Measurements from ENCODE around the gene TRIM26. TPM values are rescaled to one million over a fixed set of nuclear protein-coding genes. Genes with fewer than 3 reads are reported as not detected.
"Not testable (repeated sequence)": the region's sequence is repeated elsewhere in the genome, so short reads cannot be mapped to it uniquely, and the experiment has no call there.

TRIM26 gene
- polyA plus RNA-seq, 4 donors, result 35.7 to 43.8 (median 42.2) TPM

GRCh38 chr6:30155520-30156261, 57.5 kb downstream of the TRIM26 start:
- no peak for DNase-seq (ENCODE audit: low read depth in 4 of 4, low spot score in 3 of 4)

GRCh38 chr6:30154709-30155519, 58.3 kb downstream of the TRIM26 start:
- DNase-seq (ENCODE audit: low read depth in 4 of 4, low spot score in 3 of 4), result no peak

- DNase-seq (ENCODE audit: low read depth in 4 of 4, low spot score in 3 of 4), result no peak
Observed at GRCh38 chr6:30154061-30154460, 59.1 kb downstream of the TRIM26 start.

GRCh38 chr6:30152910-30153610, 60.1 kb downstream of the TRIM26 start:
- no peak for DNase-seq (ENCODE audit: low read depth in 4 of 4, low spot score in 3 of 4)

- no peak for DNase-seq (ENCODE audit: low read depth in 4 of 4, low spot score in 3 of 4)
Observed at GRCh38 chr6:30152016-30152673, 61.1 kb downstream of the TRIM26 start.

- DNase-seq (ENCODE audit: low read depth in 4 of 4, low spot score in 3 of 4), result no peak
Observed at GRCh38 chr6:30151580-30151979, 61.6 kb downstream of the TRIM26 start.

- no peak for DNase-seq (ENCODE audit: low read depth in 4 of 4, low spot score in 3 of 4)
Observed at GRCh38 chr6:30150671-30151395, 62.4 kb downstream of the TRIM26 start.

GRCh38 chr6:30149858-30150550, 63.2 kb downstream of the TRIM26 start:
- no peak for DNase-seq (ENCODE audit: low read depth in 4 of 4, low spot score in 3 of 4)

GRCh38 chr6:30149234-30149633, 64.0 kb downstream of the TRIM26 start:
- DNase-seq (ENCODE audit: low read depth in 4 of 4, low spot score in 3 of 4), result no peak

GRCh38 chr6:30147096-30147495, 66.1 kb downstream of the TRIM26 start:
- DNase-seq (ENCODE audit: low read depth in 4 of 4, low spot score in 3 of 4), result no peak

GRCh38 chr6:30145818-30146217, 67.4 kb downstream of the TRIM26 start:
- no peak for DNase-seq (ENCODE audit: low read depth in 4 of 4, low spot score in 3 of 4)

GRCh38 chr6:30144811-30145210, 68.4 kb downstream of the TRIM26 start:
- DNase-seq (ENCODE audit: low read depth in 4 of 4, low spot score in 3 of 4), result no peak

- no peak for DNase-seq (ENCODE audit: low read depth in 4 of 4, low spot score in 3 of 4)
Observed at GRCh38 chr6:30143780-30144179, 69.4 kb downstream of the TRIM26 start.

GRCh38 chr6:30142665-30143064, 70.5 kb downstream of the TRIM26 start:
- DNase-seq (ENCODE audit: low read depth in 4 of 4, low spot score in 3 of 4), result no peak

GRCh38 chr6:30140240-30140639, 73.0 kb downstream of the TRIM26 start:
- DNase-seq (ENCODE audit: low read depth in 4 of 4, low spot score in 3 of 4), result not testable (repeated sequence)

- DNase-seq (ENCODE audit: low read depth in 4 of 4, low spot score in 3 of 4), result no peak
Observed at GRCh38 chr6:30136570-30137286, 76.5 kb downstream of the TRIM26 start.

- DNase-seq (ENCODE audit: low read depth in 4 of 4, low spot score in 3 of 4), result no peak
Observed at GRCh38 chr6:30135757-30136156, 77.4 kb downstream of the TRIM26 start, which contains the start of gene TRIM40. TRIM40 (plus strand) TSS chr6:30136140; CDS start chr6:30137037, 897 bp downstream.

- no peak for DNase-seq (ENCODE audit: low read depth in 4 of 4, low spot score in 3 of 4)
Observed at GRCh38 chr6:30135147-30135546, 78.1 kb downstream of the TRIM26 start.
